HL-60 (cell line): ENCODE measurements around the gene MKLN1.

Experiments
- DNase-seq, 2 experiments: peaks; one replicate each; pipeline ENCODE4 v3.0.0-alpha.2; 2010 to 2020; ENCODE audit warnings: low read depth in 1 of 2, low spot score in 1 of 2
- H3K27ac ChIP-seq: fragments of 250-450 bp; sonication (Bioruptor Pico); replicated peaks from 2 replicates; pipeline ENCODE4 v1.5.1; 2020; ENCODE audit warnings: mild to moderate bottlenecking, moderate library complexity
- H3K27me3 ChIP-seq: fragments of 250-450 bp; sonication (Bioruptor Pico); 2 replicates; pipeline ENCODE4 v1.5.1; 2021; ENCODE audit warnings: mild to moderate bottlenecking, moderate library complexity; ENCODE audit not compliant: insufficient read depth, poor library complexity, severe bottlenecking
- H3K4me3 ChIP-seq: replicated peaks from 2 replicates; pipeline ENCODE4 v1.5.1; 2011; ENCODE audit warnings: mild to moderate bottlenecking, control low read depth, low read length; ENCODE audit not compliant: insufficient read depth
- CTCF ChIP-seq: IDR thresholded peaks from one replicate; pipeline ENCODE4 v1.5.1; 2011; ENCODE audit warnings: low read length, control low read depth, inconsistent platforms; ENCODE audit not compliant: insufficient read depth
- GABPA ChIP-seq: IDR thresholded peaks from 2 replicates; pipeline ENCODE4 v1.6.1; 2012; ENCODE audit warnings: low read depth
- POLR2AphosphoS5 ChIP-seq: IDR thresholded peaks from 2 replicates; pipeline ENCODE4 v1.6.1; 2012; ENCODE audit warnings: low read depth
- SPI1 ChIP-seq: IDR thresholded peaks from 2 replicates; pipeline ENCODE4 v1.6.1; 2012; ENCODE audit warnings: low read depth, mild to moderate bottlenecking, borderline replicate concordance
- TF ChIP-seq, protein P1 (sequence below): IDR thresholded peaks from 2 replicates; pipeline ENCODE4 v1.6.1; 2012; ENCODE audit warnings: low read depth; ENCODE audit not compliant: insufficient replicate concordance

The MKLN1 gene

DNA sequence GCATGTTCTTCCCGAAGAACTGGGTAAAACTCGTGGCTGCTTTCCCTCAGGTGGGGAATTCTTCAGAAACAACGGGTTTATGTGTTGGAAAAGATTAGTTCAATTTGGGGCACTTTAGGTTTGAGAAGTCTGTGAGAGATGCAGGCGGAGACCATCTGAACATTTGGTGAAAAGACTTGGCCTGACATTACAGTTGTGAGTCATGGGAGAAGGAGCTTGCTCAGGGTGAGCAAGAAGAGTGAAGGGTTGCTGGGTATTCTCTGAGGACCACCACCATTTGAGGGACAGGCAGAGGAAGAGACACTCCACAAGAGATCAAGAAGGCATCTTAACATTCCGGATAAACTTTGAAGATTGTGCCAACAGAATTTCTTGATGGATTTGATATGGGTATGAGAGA lies 140.1 kb downstream of the MKLN1 start:
- Histone ChIP-seq H3K27ac (no peak overlapping the region), H3K4me3 (no peak overlapping the region), H3K27me3 (no peaks in the 10 kb centered on the region)
- no peak for DNase-seq
- TF ChIP-seq POLR2AphosphoS5 (no peak), CTCF (no peak), GABPA (no peak), SPI1 (no peak)
- TF ChIP-seq, protein P1, sequence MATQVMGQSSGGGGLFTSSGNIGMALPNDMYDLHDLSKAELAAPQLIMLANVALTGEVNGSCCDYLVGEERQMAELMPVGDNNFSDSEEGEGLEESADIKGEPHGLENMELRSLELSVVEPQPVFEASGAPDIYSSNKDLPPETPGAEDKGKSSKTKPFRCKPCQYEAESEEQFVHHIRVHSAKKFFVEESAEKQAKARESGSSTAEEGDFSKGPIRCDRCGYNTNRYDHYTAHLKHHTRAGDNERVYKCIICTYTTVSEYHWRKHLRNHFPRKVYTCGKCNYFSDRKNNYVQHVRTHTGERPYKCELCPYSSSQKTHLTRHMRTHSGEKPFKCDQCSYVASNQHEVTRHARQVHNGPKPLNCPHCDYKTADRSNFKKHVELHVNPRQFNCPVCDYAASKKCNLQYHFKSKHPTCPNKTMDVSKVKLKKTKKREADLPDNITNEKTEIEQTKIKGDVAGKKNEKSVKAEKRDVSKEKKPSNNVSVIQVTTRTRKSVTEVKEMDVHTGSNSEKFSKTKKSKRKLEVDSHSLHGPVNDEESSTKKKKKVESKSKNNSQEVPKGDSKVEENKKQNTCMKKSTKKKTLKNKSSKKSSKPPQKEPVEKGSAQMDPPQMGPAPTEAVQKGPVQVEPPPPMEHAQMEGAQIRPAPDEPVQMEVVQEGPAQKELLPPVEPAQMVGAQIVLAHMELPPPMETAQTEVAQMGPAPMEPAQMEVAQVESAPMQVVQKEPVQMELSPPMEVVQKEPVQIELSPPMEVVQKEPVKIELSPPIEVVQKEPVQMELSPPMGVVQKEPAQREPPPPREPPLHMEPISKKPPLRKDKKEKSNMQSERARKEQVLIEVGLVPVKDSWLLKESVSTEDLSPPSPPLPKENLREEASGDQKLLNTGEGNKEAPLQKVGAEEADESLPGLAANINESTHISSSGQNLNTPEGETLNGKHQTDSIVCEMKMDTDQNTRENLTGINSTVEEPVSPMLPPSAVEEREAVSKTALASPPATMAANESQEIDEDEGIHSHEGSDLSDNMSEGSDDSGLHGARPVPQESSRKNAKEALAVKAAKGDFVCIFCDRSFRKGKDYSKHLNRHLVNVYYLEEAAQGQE, result no peak

- Histone ChIP-seq H3K27me3 (no peaks in the 10 kb centered on the region), H3K4me3 (no peak overlapping the region), H3K27ac (no peak overlapping the region)
- DNase-seq, result no peak
- TF ChIP-seq GABPA (no peak), SPI1 (no peak), POLR2AphosphoS5 (no peak), CTCF (no peak)
- TF ChIP-seq, protein P1, result no peak
These were observed 143.8 kb downstream of the MKLN1 start for GRCh38 chr7:131471250-131472004.

- TF ChIP-seq CTCF (no peak), GABPA (no peak), SPI1 (no peak), POLR2AphosphoS5 (no peak)
- TF ChIP-seq, protein P1, result no peak
- no peak overlapping the region for H3K4me3 ChIP-seq
- DNase-seq, result no peak
These were observed 149.1 kb downstream of the MKLN1 start for GRCh38 chr7:131476740-131477139.

More at GRCh38 chr7:131476740-131477139, 149.1 kb downstream of the MKLN1 start:
- Histone ChIP-seq H3K27me3 (no peaks in the 10 kb centered on the region), H3K27ac (no peak overlapping the region)
